SH-SY5Y (cell line): ENCODE data around the gene DLGAP1.

ENCODE experiments used
- GATA2 ChIP-seq: IDR thresholded peaks from 2 replicates; pipeline ENCODE4 v1.6.1; 2011; ENCODE audit warnings: mild to moderate bottlenecking, low read depth, low read length
- GATA3 ChIP-seq: IDR thresholded peaks from 2 replicates; pipeline ENCODE4 v1.6.1; 2011; ENCODE audit warnings: low read depth, mild to moderate bottlenecking, low read length, moderate library complexity

DNA sequence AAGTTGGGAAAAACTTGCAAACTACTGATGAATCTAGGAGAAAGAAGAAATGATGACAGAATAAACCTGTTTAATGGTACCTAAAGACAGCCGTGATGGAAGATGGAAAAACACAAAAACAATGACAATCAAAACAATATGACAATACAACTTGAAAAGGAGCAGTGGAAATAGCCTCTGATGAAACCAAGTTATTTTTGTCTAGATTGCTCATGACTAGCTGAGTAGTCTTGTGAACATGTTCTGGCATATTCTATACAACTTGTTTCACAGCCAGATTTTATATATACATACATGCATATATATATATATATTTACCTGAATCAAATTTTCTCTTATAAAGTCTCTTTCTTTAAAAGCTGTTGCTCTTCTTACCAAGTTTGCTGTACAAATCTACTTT is 566.0 kb downstream of the DLGAP1 start:
- TF ChIP-seq GATA3: no peak
- no peak for TF ChIP-seq GATA2
